ENCODE results near the gene AMMECR1. TPM values are rescaled to one million over a fixed set of nuclear protein-coding genes. Genes with fewer than 3 reads are reported as not detected.
A peak's percentile ranks its signal among the peaks of the same experiment; 100 is the strongest.

AMMECR1 gene
- total RNA-seq, 1 donor from 2014 or later: 19.3 TPM

GRCh38 chrX:110326712-110327111 lies 8.8 kb upstream of the AMMECR1 start:
- Mint-ChIP-seq H3K27me3 (no peaks in the 10 kb centered on the region), H3K4me1 (ENCODE audit: unreplicated experiment) (no peaks in the 10 kb centered on the region), H3K4me3 (no peak overlapping the region), H3K36me3 (no peaks in the 10 kb centered on the region), H3K9me3 (no peaks in the 10 kb centered on the region), H3K27ac (no peak overlapping the region)
- no peak for TF ChIP-seq CTCF (conservative IDR thresholded peaks at IDR 0.05)
- DNase-seq (ENCODE audit: extremely low spot score, unreplicated experiment): no peak

DNA sequence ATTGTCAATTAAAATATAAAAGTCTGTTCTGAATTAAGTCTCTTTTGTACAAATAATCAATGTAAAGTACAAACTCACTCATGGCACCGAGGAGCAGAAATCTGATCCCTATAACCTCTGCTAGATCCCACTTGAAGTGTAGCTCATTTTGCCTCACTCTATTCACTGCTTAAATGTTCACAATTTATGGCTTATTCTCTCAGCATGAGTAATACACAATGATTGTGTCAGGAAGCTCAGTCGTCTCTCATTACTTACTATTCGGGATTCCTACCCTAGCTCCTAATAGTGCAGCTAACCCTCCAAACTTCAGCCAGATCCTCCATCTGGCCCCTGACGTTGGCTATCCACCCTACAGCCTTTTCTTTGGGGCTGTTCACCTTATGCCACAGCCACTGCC lies 4.7 kb upstream of the AMMECR1 start:
- Mint-ChIP-seq H3K9me3 (no peaks in the 10 kb centered on the region), H3K4me3 (no peak overlapping the region), H3K36me3 (no peaks in the 10 kb centered on the region), H3K27ac (no peak overlapping the region), H3K4me1 (ENCODE audit: unreplicated experiment) (no peaks in the 10 kb centered on the region), H3K27me3 (no peaks in the 10 kb centered on the region)
- DNase-seq (ENCODE audit: extremely low spot score, unreplicated experiment): no peak
- TF ChIP-seq CTCF (conservative IDR thresholded peaks at IDR 0.05): no peak

DNA sequence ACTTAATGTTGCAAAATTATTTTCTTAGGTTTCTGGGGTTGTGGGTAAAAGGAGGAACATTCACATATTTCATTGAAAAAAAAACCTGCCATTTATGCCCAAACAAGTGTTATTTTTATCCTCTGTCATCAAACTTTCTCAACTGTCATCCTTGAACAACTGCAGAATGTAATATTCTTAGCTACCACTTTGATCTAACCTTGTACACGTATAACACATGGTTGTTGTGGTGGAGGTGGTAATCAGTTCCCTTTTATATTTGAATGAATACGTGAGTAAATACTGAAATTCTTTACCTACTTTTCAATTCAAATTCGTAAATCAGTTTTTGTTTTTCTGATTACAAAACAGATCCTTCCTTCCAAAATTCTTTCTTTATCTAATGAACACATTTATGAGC lies 3.8 kb upstream of the AMMECR1 start:
- H3K9me3 Mint-ChIP-seq: no peaks in the 10 kb centered on the region
- no peak for DNase-seq (ENCODE audit: extremely low spot score, unreplicated experiment)
- no peak for TF ChIP-seq CTCF (conservative IDR thresholded peaks at IDR 0.05)
- H3K27ac Mint-ChIP-seq: no peak overlapping the region
- H3K36me3 Mint-ChIP-seq: no peaks in the 10 kb centered on the region
- H3K4me3 Mint-ChIP-seq: no peak overlapping the region
- peaks cover 2% of the 10 kb centered on the region for H3K4me1 Mint-ChIP-seq (ENCODE audit: unreplicated experiment)
- H3K27me3 Mint-ChIP-seq: no peaks in the 10 kb centered on the region

GRCh38 chrX:110321081-110321480 lies 3.2 kb upstream of the AMMECR1 start:
- Mint-ChIP-seq H3K27ac (no peak overlapping the region), H3K36me3 (no peaks in the 10 kb centered on the region), H3K4me3 (no peak overlapping the region), H3K4me1 (ENCODE audit: unreplicated experiment) (peaks cover 8% of the 10 kb centered on the region), H3K27me3 (no peaks in the 10 kb centered on the region), H3K9me3 (no peaks in the 10 kb centered on the region)
- no peak for TF ChIP-seq CTCF (conservative IDR thresholded peaks at IDR 0.05)
- DNase-seq (ENCODE audit: extremely low spot score, unreplicated experiment): no peak

GRCh38 chrX:110320381-110320987 lies 2.6 kb upstream of the AMMECR1 start:
- DNase-seq (ENCODE audit: extremely low spot score, unreplicated experiment): no peak
- Mint-ChIP-seq H3K9me3 (no peaks in the 10 kb centered on the region), H3K4me3 (peak overlapping the region; percentile 14), H3K36me3 (no peaks in the 10 kb centered on the region), H3K27me3 (no peaks in the 10 kb centered on the region), H3K27ac (no peak overlapping the region), H3K4me1 (ENCODE audit: unreplicated experiment) (peaks cover 9% of the 10 kb centered on the region)
- no peak for TF ChIP-seq CTCF (conservative IDR thresholded peaks at IDR 0.05)

DNA sequence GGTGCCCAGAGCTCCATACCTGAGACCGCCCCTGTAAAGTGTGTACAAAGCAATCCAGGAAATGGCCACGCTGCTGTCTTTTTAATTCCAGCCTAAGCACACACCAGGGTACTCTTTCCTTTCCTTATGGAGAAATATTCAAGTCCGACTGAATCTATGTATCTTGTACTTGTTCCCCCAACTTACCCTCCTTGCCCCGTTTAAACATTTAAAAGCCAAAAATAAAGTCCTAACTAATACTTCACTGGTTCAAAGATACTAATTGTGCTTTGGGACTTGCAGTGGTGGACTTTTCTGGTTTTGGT lies 731 bp upstream of the AMMECR1 start:
- DNase-seq (ENCODE audit: extremely low spot score, unreplicated experiment): no peak
- H3K27ac Mint-ChIP-seq: peak overlapping the region; percentile 94
- H3K27me3 Mint-ChIP-seq: no peaks in the 10 kb centered on the region
- H3K36me3 Mint-ChIP-seq: no peaks in the 10 kb centered on the region
- H3K9me3 Mint-ChIP-seq: no peaks in the 10 kb centered on the region
- TF ChIP-seq CTCF (conservative IDR thresholded peaks at IDR 0.05): no peak
- H3K4me1 Mint-ChIP-seq (ENCODE audit: unreplicated experiment): peaks cover 16% of the 10 kb centered on the region
- peak overlapping the region; percentile 99 for H3K4me3 Mint-ChIP-seq
